ENCODE results near the gene RAB23.

Gene RAB23

GRCh38 chr6:57221936-57222742 lies at the start of gene RAB23:
Gene RAB23 (minus strand): TSS chr6:57222307. CDS start chr6:57210380, 11,927 bp downstream.
- DNase-seq (ENCODE audit: insufficient read length, low spot score) (peak; percentile 94), FAIRE-seq (peak; percentile 99)

GRCh38 chr6:57268294-57268640 lies 46.2 kb upstream of the RAB23 start:
- no peak for FAIRE-seq
- DNase-seq (ENCODE audit: insufficient read length, low spot score) = no peak

- peak; percentile 84 for DNase-seq (ENCODE audit: insufficient read length, low spot score)
These were observed 45.6 kb upstream of the RAB23 start for GRCh38 chr6:57267586-57268293.

GRCh38 chr6:57265755-57266221 lies 43.7 kb upstream of the RAB23 start:
- FAIRE-seq (no peak), DNase-seq (ENCODE audit: insufficient read length, low spot score) (no peak)

More at GRCh38 chr6:57267586-57268293, 45.6 kb upstream of the RAB23 start:
- peak; percentile 60 for FAIRE-seq

- DNase-seq (ENCODE audit: insufficient read length, low spot score) (no peak), FAIRE-seq (no peak)
These were observed 41.6 kb upstream of the RAB23 start for GRCh38 chr6:57263739-57264138.

- DNase-seq (ENCODE audit: insufficient read length, low spot score) (no peak), FAIRE-seq (no peak)
These were observed 41.0 kb upstream of the RAB23 start for GRCh38 chr6:57262901-57263694.

GRCh38 chr6:57262488-57262887 lies 40.4 kb upstream of the RAB23 start:
- no peak for DNase-seq (ENCODE audit: insufficient read length, low spot score)
- FAIRE-seq = no peak

- FAIRE-seq (no peak), DNase-seq (ENCODE audit: insufficient read length, low spot score) (no peak)
These were observed 39.8 kb upstream of the RAB23 start for GRCh38 chr6:57261926-57262325.

GRCh38 chr6:57259064-57259463 lies 37.0 kb upstream of the RAB23 start:
- DNase-seq (ENCODE audit: insufficient read length, low spot score) (no peak), FAIRE-seq (no peak)

- DNase-seq (ENCODE audit: insufficient read length, low spot score) (no peak), FAIRE-seq (no peak)
These were observed 35.9 kb upstream of the RAB23 start for GRCh38 chr6:57257911-57258541.

GRCh38 chr6:57256541-57256940 lies 34.4 kb upstream of the RAB23 start:
- FAIRE-seq (no peak), DNase-seq (ENCODE audit: insufficient read length, low spot score) (no peak)

- FAIRE-seq = no peak
- no peak for DNase-seq (ENCODE audit: insufficient read length, low spot score)
These were observed 33.5 kb upstream of the RAB23 start for GRCh38 chr6:57255451-57256169.

- DNase-seq (ENCODE audit: insufficient read length, low spot score) (no peak), FAIRE-seq (peak; percentile 51)
These were observed 32.1 kb upstream of the RAB23 start for GRCh38 chr6:57254055-57254717.

GRCh38 chr6:57252975-57253374 lies 30.9 kb upstream of the RAB23 start:
- DNase-seq (ENCODE audit: insufficient read length, low spot score) (no peak), FAIRE-seq (no peak)

GRCh38 chr6:57252137-57252536 lies 30.0 kb upstream of the RAB23 start:
- no peak for DNase-seq (ENCODE audit: insufficient read length, low spot score)
- no peak for FAIRE-seq

GRCh38 chr6:57250348-57250747 lies 28.2 kb upstream of the RAB23 start:
- FAIRE-seq = no peak
- no peak for DNase-seq (ENCODE audit: insufficient read length, low spot score)

GRCh38 chr6:57248311-57248895 lies 26.3 kb upstream of the RAB23 start:
- no peak for DNase-seq (ENCODE audit: insufficient read length, low spot score)
- no peak for FAIRE-seq

GRCh38 chr6:57247603-57248002 lies 25.5 kb upstream of the RAB23 start:
- DNase-seq (ENCODE audit: insufficient read length, low spot score) = no peak
- no peak for FAIRE-seq

GRCh38 chr6:57246307-57246706 lies 24.2 kb upstream of the RAB23 start:
- FAIRE-seq = no peak
- DNase-seq (ENCODE audit: insufficient read length, low spot score) = no peak
